Endothelial cell of umbilical vein (primary cell): Measurements from ENCODE around the gene TOX4.

Experiments used
- CTCF ChIP-seq, 2 donors: IDR thresholded peaks; 1 replicate in 1 of 2; 2 replicates in 1 of 2; pipeline ENCODE4 v1.5.1; 2011; ENCODE audit warnings: low read length in 2 of 2, mild to moderate bottlenecking in 2 of 2, moderate library complexity in 2 of 2, control low read depth in 1 of 2, inconsistent platforms in 1 of 2, low read depth in 1 of 2; ENCODE audit not compliant: insufficient read depth in 1 of 2; ENCODE audit errors: extremely low read depth in 1 of 2
- EZH2 ChIP-seq: IDR thresholded peaks from 2 replicates; pipeline ENCODE4 v1.6.1; 2012; ENCODE audit warnings: borderline replicate concordance, low read depth, mild to moderate bottlenecking, moderate library complexity, low read length, inconsistent platforms; ENCODE audit not compliant: severe bottlenecking
- FOS ChIP-seq: IDR thresholded peaks from 2 replicates; pipeline ENCODE4 v1.6.1; 2011; ENCODE audit warnings: mild to moderate bottlenecking, low read length, moderate library complexity, borderline replicate concordance; ENCODE audit not compliant: insufficient read depth
- JUN ChIP-seq: IDR thresholded peaks from 2 replicates; pipeline ENCODE4 v1.6.1; 2011; ENCODE audit warnings: borderline replicate concordance, low read depth; ENCODE audit not compliant: insufficient read length, insufficient read depth
- MAX ChIP-seq: IDR thresholded peaks from 2 replicates; pipeline ENCODE4 v1.6.1; 2011; ENCODE audit not compliant: insufficient read depth, insufficient read length
- POLR2A ChIP-seq: IDR thresholded peaks from 2 replicates; pipeline ENCODE4 v1.6.1; 2012; ENCODE audit warnings: low read depth, mild to moderate bottlenecking, control low read depth, low read length
- POLR2AphosphoS5 ChIP-seq: IDR thresholded peaks from 2 replicates; pipeline ENCODE4 v1.6.1; 2012; ENCODE audit warnings: low read depth, mild to moderate bottlenecking, control low read depth, low read length, moderate library complexity; ENCODE audit not compliant: insufficient read depth

- no peak for TF ChIP-seq EZH2
- TF ChIP-seq POLR2AphosphoS5 = no peak
- TF ChIP-seq CTCF (IDR thresholded peaks at IDR 0.05; ENCODE audit: extremely low read depth in 1 of 2, insufficient read depth in 1 of 2, low read depth in 1 of 2, low read length in 2 of 2) = no peak
- no peak for TF ChIP-seq POLR2A
- TF ChIP-seq JUN = no peak
- TF ChIP-seq FOS = no peak
- TF ChIP-seq MAX = no peak
These were observed 22.0 kb upstream of the TOX4 start for GRCh38 chr14:21454843-21455544.
